Fibroblast of the aortic adventitia (primary cell): ENCODE results near the gene SLC5A10. TPM values are rescaled to one million over a fixed set of nuclear protein-coding genes. Genes with fewer than 3 reads are reported as not detected.
A peak's percentile ranks its signal among the peaks of the same experiment; 100 is the strongest.
"Not testable (repeated sequence)": the region's sequence is repeated elsewhere in the genome, so short reads cannot be mapped to it uniquely, and the experiment has no call there.

Experiments used
- DNase-seq: peaks from one replicate; pipeline ENCODE4 v3.0.0-alpha.2; 2010; ENCODE audit warnings: low read depth
- H3K4me3 ChIP-seq: 2 replicates; pipeline ENCODE4 v1.5.1; 2011; ENCODE audit warnings: low read depth, mild to moderate bottlenecking, control low read depth, low read length, moderate library complexity
- CTCF ChIP-seq: IDR thresholded peaks from 2 replicates; pipeline ENCODE4 v1.5.1; 2011; ENCODE audit warnings: mild to moderate bottlenecking, low read length, control low read depth, inconsistent platforms; ENCODE audit not compliant: insufficient read depth
- total RNA-seq: library from RNA; depleted of rRNA; stranded (reverse); fragments of >200 nt; gene quantifications from 2 replicates; pipeline ENCODE4 v1.2.3, GENCODE V29; 2012; ENCODE audit warnings: low replicate concordance

SLC5A10 gene
- total RNA-seq, 1 donor: not detected

DNA sequence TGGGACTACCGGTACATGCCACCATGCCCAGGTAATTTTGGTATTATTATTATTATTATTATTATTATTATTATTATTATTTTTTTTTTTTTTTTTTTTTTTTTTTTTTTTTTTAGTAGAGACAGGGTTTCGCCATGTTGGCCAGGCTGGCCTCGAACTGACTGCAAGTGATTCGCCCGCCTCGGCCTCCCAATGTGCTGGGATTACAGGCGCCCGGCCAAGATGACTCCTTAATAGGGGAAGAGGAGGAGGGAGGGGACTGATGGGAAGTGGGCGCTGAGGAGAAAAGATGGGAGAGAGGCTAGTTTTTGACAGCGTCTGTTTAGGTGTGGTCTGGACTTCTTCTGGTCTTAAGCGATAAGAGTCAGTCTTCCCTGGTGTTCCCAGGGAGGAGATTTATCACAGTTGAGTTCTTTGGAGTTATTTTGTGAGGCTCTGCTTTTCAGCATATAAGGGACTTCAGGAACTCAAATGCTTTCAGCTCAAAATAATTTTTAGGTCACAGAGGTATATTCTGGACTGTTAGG lies 34.4 kb upstream of the SLC5A10 start:
- no peak overlapping the region for H3K4me3 ChIP-seq
- TF ChIP-seq CTCF: no peak
- DNase-seq: no peak

- no peak for DNase-seq
- no peak for TF ChIP-seq CTCF
- no peak overlapping the region for H3K4me3 ChIP-seq
Measured at GRCh38 chr17:18919963-18920362, 32.0 kb upstream of the SLC5A10 start.

GRCh38 chr17:18920911-18921441 lies 31.0 kb upstream of the SLC5A10 start:
- TF ChIP-seq CTCF: no peak
- H3K4me3 ChIP-seq: no peak overlapping the region
- DNase-seq: peak; percentile 22

GRCh38 chr17:18921485-18921884 lies 30.5 kb upstream of the SLC5A10 start:
- no peak overlapping the region for H3K4me3 ChIP-seq
- TF ChIP-seq CTCF: no peak
- DNase-seq: no peak

DNA sequence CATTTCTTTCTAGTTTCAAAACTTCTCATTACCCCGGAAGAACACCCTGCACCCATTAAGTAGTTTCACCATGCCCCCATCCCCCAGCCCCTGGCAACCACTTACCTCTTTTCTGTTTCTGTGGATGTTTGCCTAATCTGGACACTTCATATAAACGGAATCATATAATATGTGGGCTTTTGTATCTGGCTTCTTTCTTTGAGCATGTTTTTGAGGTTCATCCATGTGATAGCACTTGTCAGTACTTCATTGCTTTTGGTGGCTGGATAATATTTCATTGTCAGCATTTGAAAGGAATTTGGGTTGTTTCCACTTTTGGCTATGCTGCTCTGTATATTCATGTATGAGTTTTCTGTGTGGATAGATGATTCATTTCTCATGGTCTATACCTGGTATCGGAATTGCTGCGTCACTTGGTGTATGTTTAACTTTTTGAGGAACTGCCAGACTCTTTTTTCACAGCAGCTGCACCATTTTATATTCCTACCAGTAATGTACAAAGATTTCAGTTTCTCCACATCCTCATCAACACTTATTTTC lies 30.0 kb upstream of the SLC5A10 start:
- H3K4me3 ChIP-seq: no peak overlapping the region
- DNase-seq: peak; percentile 64
- TF ChIP-seq CTCF: no peak

DNA sequence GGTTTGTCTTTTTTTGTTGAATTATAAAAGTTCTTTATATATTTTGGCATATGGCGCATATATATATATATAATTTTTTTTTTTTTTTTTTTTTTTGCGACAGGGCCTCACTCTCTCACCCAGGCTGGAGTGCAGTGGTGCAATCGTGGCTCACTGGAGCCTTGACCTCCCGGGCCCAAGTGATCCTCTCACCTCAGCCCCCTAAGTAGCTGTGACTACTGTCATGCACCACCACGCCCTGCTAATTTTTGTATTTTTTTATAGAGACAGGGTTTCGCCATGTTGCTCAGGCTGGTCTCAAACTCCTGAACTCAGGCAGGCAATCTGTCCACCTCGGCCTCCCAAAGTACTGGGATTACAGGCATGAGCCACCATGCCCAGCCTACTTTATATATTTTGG lies 29.4 kb upstream of the SLC5A10 start:
- not testable (repeated sequence) for H3K4me3 ChIP-seq, DNase-seq

GRCh38 chr17:18925187-18925586 lies 26.8 kb upstream of the SLC5A10 start:
- no peak overlapping the region for H3K4me3 ChIP-seq
- DNase-seq: no peak
- TF ChIP-seq CTCF: no peak
